GM23338 (cell line): Measurements from ENCODE around the gene ST7L. TPM values are rescaled to one million over a fixed set of nuclear protein-coding genes. Genes with fewer than 3 reads are reported as not detected.
A peak's percentile ranks its signal among the peaks of the same experiment; 100 is the strongest.

Source experiments
- ATAC-seq: fragments of 200-7000 bp; cut with Tn5 transposase; 3 replicates; pipeline ENCODE4 v1.9.1; 2020
- DNase-seq: peaks from one replicate; pipeline ENCODE4 v3.0.0-alpha.2; 2015; ENCODE audit warnings: low spot score
- H2AFZ ChIP-seq: fragments of 200-600 bp; sonication (generic); 2 replicates; pipeline ENCODE4 v1.8.0; 2016; ENCODE audit warnings: antibody characterized with exemption, mild to moderate bottlenecking, moderate library complexity
- H3F3A ChIP-seq: fragments of 200-600 bp; sonication (generic); replicated peaks from 2 replicates; pipeline ENCODE4 v1.8.0; 2017; ENCODE audit warnings: antibody characterized with exemption, mixed run types, low read depth
- H3K27ac ChIP-seq: fragments of 200-600 bp; sonication (generic); 2 replicates; pipeline ENCODE4 v1.6.1; 2016; ENCODE audit warnings: low read depth
- H3K27me3 ChIP-seq: fragments of 200-600 bp; sonication (generic); 2 replicates; pipeline ENCODE4 v1.8.0; 2016; ENCODE audit warnings: mild to moderate bottlenecking, mixed run types, moderate library complexity; ENCODE audit not compliant: insufficient read depth
- H3K36me3 ChIP-seq: fragments of 200-600 bp; sonication (generic); 2 replicates; pipeline ENCODE4 v1.8.0; 2016; ENCODE audit warnings: mild to moderate bottlenecking; ENCODE audit not compliant: insufficient read depth
- H3K4me1 ChIP-seq: fragments of 200-600 bp; sonication (generic); 2 replicates; pipeline ENCODE4 v1.8.0; 2016; ENCODE audit warnings: mild to moderate bottlenecking, moderate library complexity; ENCODE audit not compliant: insufficient read depth
- H3K4me2 ChIP-seq: fragments of 200-600 bp; sonication (generic); 2 replicates; pipeline ENCODE4 v1.7.1; 2017; ENCODE audit warnings: mixed run types
- H3K4me3 ChIP-seq: fragments of 200-600 bp; sonication (generic); 2 replicates; pipeline ENCODE4 v1.6.1; 2016; ENCODE audit warnings: mixed run types
- H3K79me2 ChIP-seq: fragments of 200-600 bp; sonication (generic); replicated peaks from 2 replicates; pipeline ENCODE4 v1.8.0; 2017; ENCODE audit warnings: mild to moderate bottlenecking; ENCODE audit not compliant: insufficient read depth
- H3K9me2 ChIP-seq: fragments of 200-600 bp; sonication (generic); 2 replicates; pipeline ENCODE4 v1.8.0; 2017; ENCODE audit not compliant: insufficient read depth
- H4K20me1 ChIP-seq: fragments of 200-600 bp; sonication (generic); replicated peaks from 2 replicates; pipeline ENCODE4 v1.8.0; 2017; ENCODE audit warnings: mild to moderate bottlenecking; ENCODE audit not compliant: insufficient read depth
- H3K27ac Mint-ChIP-seq: 2 replicates; pipeline ENCODE4 v1.8.0; 2020; ENCODE audit warnings: inconsistent platforms, mild to moderate bottlenecking, moderate library complexity, mixed read lengths
- H3K27me3 Mint-ChIP-seq: 3 replicates; pipeline ENCODE4 v1.8.0; 2022; ENCODE audit warnings: low read depth, mild to moderate bottlenecking, moderate library complexity, mixed read lengths, inconsistent platforms; ENCODE audit not compliant: insufficient read depth, poor library complexity
- H3K36me3 Mint-ChIP-seq: 3 replicates; pipeline ENCODE4 v1.8.0; 2021; ENCODE audit warnings: low read depth, mild to moderate bottlenecking, inconsistent platforms, moderate library complexity, mixed read lengths
- H3K4me1 Mint-ChIP-seq: 3 replicates; pipeline ENCODE4 v1.8.0; 2020; ENCODE audit warnings: mild to moderate bottlenecking, inconsistent platforms, mixed read lengths
- H3K4me3 Mint-ChIP-seq: 3 replicates; pipeline ENCODE4 v1.8.0; 2021; ENCODE audit warnings: moderate library complexity, mild to moderate bottlenecking, inconsistent platforms, mixed read lengths
- H3K9me3 Mint-ChIP-seq: 3 replicates; pipeline ENCODE4 v1.8.0; 2020; ENCODE audit warnings: moderate library complexity, mild to moderate bottlenecking, inconsistent platforms, mixed read lengths
- CREB1 ChIP-seq: fragments of 250-450 bp; sonication (Bioruptor Pico); IDR thresholded peaks from 2 replicates; pipeline ENCODE4 v1.5.0; 2020; ENCODE audit warnings: low read depth, mild to moderate bottlenecking, moderate library complexity
- CTCF ChIP-seq, 2 experiments: fragments of 200-600 bp in 1 of 2; sonication (generic) in 1 of 2; conservative IDR thresholded peaks; 2 replicates each; pipeline versions ENCODE4 v1.5.1 to v1.6.1; 2016 to 2017; ENCODE audit warnings: antibody characterized with exemption in 2 of 2, low read depth in 2 of 2, mild to moderate bottlenecking in 2 of 2, moderate library complexity in 1 of 2
- EZH2 ChIP-seq: fragments of 200-600 bp; sonication (generic); IDR thresholded peaks from one replicate; pipeline ENCODE4 v1.8.0; 2017; ENCODE audit warnings: antibody characterized with exemption, mild to moderate bottlenecking, low read depth; ENCODE audit not compliant: unreplicated experiment
- EZH2phosphoT487 ChIP-seq: fragments of 200-600 bp; sonication (generic); IDR thresholded peaks from one replicate; pipeline ENCODE4 v1.8.1; 2018; ENCODE audit warnings: antibody characterized with exemption; ENCODE audit not compliant: unreplicated experiment
- JUNB ChIP-seq: IDR thresholded peaks from one replicate; pipeline ENCODE4 v1.6.1; 2016; ENCODE audit warnings: antibody characterized with exemption; ENCODE audit not compliant: unreplicated experiment
- NANOG ChIP-seq: IDR thresholded peaks from 2 replicates; pipeline ENCODE4 v1.6.1; 2016; ENCODE audit warnings: antibody characterized with exemption, borderline replicate concordance
- POLR2AphosphoS5 ChIP-seq: IDR thresholded peaks from 2 replicates; pipeline ENCODE4 v1.6.1; 2016; ENCODE audit warnings: antibody characterized with exemption, low read depth
- REST ChIP-seq: IDR thresholded peaks from one replicate; pipeline ENCODE4 v1.6.1; 2018; ENCODE audit warnings: antibody characterized with exemption; ENCODE audit not compliant: unreplicated experiment
- STAT1 ChIP-seq: IDR thresholded peaks from one replicate; pipeline ENCODE4 v1.6.1; 2016; ENCODE audit warnings: antibody characterized with exemption; ENCODE audit not compliant: unreplicated experiment
- ZNF114 ChIP-seq: fragments of 250-450 bp; sonication (Bioruptor Pico); IDR thresholded peaks from 2 replicates; pipeline ENCODE4 v1.5.0; 2020; ENCODE audit warnings: mild to moderate bottlenecking, moderate library complexity
- ZNF331 ChIP-seq: fragments of 250-450 bp; sonication (Bioruptor Pico); IDR thresholded peaks from 2 replicates; pipeline ENCODE4 v1.5.0; 2020; ENCODE audit warnings: low read depth, mild to moderate bottlenecking, moderate library complexity
- ZNF462 ChIP-seq: fragments of 250-450 bp; sonication (Bioruptor Pico); IDR thresholded peaks from 2 replicates; pipeline ENCODE4 v1.5.0; 2020; ENCODE audit warnings: mild to moderate bottlenecking, moderate library complexity
- polyA plus RNA-seq: library from polyadenylated mRNA; unstranded; fragments of >200 nt; fragmentation: Nextera tagmentation; extraction: Ambion mirVana; gene quantifications from 2 replicates; pipeline ENCODE4 v1.2.1, GENCODE V29; 2016
- total RNA-seq: library from RNA; depleted of rRNA; stranded (reverse); fragments of >200 nt; shearing (Covaris generic); gene quantifications from 2 replicates; pipeline ENCODE4 v1.2.3, GENCODE V29; 2014
- TF ChIP-seq, protein P1 (sequence below): IDR thresholded peaks from 2 replicates; pipeline ENCODE4 v1.6.1; 2016; ENCODE audit warnings: antibody characterized with exemption

Gene ST7L
- total and polyA plus RNA-seq, 2 experiments from 2014 or later = 18.2 to 21.0 TPM

GRCh38 chr1:112509005-112509659 lies 109.8 kb downstream of the ST7L start:
- Histone ChIP-seq H2AFZ (peak overlapping the region; percentile 100), H3F3A (peaks cover 7% of the 10 kb centered on the region; the same call in 1 of the 2 replicates), H3K4me2 (peak overlapping the region; percentile 99), H3K4me3 (peak overlapping the region; percentile 92), H3K9me2 (no peaks in the 10 kb centered on the region), H3K27me3 (peaks cover 90% of the 10 kb centered on the region), H3K4me1 (peaks cover 44% of the 10 kb centered on the region), H3K36me3 (no peaks in the 10 kb centered on the region), H4K20me1 (peaks cover 10% of the 10 kb centered on the region; the same call in 1 of the 2 replicates), H3K79me2 (no peaks in the 10 kb centered on the region), H3K27ac (no peak overlapping the region)
- no peak for TF ChIP-seq STAT1
- TF ChIP-seq, protein P1, sequence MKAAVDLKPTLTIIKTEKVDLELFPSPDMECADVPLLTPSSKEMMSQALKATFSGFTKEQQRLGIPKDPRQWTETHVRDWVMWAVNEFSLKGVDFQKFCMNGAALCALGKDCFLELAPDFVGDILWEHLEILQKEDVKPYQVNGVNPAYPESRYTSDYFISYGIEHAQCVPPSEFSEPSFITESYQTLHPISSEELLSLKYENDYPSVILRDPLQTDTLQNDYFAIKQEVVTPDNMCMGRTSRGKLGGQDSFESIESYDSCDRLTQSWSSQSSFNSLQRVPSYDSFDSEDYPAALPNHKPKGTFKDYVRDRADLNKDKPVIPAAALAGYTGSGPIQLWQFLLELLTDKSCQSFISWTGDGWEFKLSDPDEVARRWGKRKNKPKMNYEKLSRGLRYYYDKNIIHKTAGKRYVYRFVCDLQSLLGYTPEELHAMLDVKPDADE = no peak
- no peak for TF ChIP-seq JUNB
- TF ChIP-seq CTCF (conservative IDR thresholded peaks at IDR 0.05; ENCODE audit: low read depth in 2 of 2) = no peak
- no peak for TF ChIP-seq ZNF114
- TF ChIP-seq POLR2AphosphoS5 = no peak
- TF ChIP-seq ZNF462 (CRISPR knock-in tag) = no peak
- no peak for TF ChIP-seq NANOG
- TF ChIP-seq EZH2phosphoT487 = peak; percentile 56
- no peak for TF ChIP-seq ZNF331 (CRISPR knock-in tag)
- TF ChIP-seq CREB1 (CRISPR knock-in tag) = 0 out of 2 replicates have a peak, but pooled peaks have one; percentile 27
- peak; percentile 64 for TF ChIP-seq EZH2
- no peak for TF ChIP-seq REST
- Mint-ChIP-seq H3K4me1 (peaks cover 40% of the 10 kb centered on the region), H3K27ac (no peak overlapping the region), H3K4me3 (peak overlapping the region; percentile 76), H3K27me3 (peaks cover 57% of the 10 kb centered on the region), H3K36me3 (no peaks in the 10 kb centered on the region; the same call in 2 of the 3 replicates), H3K9me3 (no peaks in the 10 kb centered on the region; the same call in 2 of the 3 replicates)
- ATAC-seq = peak; percentile 36
- peak; percentile 73 for DNase-seq
